Peyer's patch (tissue), 4 donors: ENCODE measurements around the gene SKA3.
A peak's percentile ranks its signal among the peaks of the same experiment; 100 is the strongest.

ENCODE experiments used
- POLR2A ChIP-seq, 2 donors: fragments of 450-650 bp; IDR thresholded peaks; one replicate each; pipeline ENCODE4 v1.5.1; 2017; ENCODE audit warnings: antibody characterized with exemption in 2 of 2, mild to moderate bottlenecking in 2 of 2, moderate library complexity in 2 of 2
- TF ChIP-seq, protein P1 (sequence below), 6 experiments: fragments of 450-650 bp in 4 of 6; fragments of 200-600 bp in 2 of 6; sonication (generic) in 1 of 6; IDR thresholded peaks; one replicate each; pipeline ENCODE4 v1.5.1; 2017 to 2019; ENCODE audit warnings: antibody characterized with exemption in 6 of 6, mild to moderate bottlenecking in 3 of 6, moderate library complexity in 1 of 6

DNA sequence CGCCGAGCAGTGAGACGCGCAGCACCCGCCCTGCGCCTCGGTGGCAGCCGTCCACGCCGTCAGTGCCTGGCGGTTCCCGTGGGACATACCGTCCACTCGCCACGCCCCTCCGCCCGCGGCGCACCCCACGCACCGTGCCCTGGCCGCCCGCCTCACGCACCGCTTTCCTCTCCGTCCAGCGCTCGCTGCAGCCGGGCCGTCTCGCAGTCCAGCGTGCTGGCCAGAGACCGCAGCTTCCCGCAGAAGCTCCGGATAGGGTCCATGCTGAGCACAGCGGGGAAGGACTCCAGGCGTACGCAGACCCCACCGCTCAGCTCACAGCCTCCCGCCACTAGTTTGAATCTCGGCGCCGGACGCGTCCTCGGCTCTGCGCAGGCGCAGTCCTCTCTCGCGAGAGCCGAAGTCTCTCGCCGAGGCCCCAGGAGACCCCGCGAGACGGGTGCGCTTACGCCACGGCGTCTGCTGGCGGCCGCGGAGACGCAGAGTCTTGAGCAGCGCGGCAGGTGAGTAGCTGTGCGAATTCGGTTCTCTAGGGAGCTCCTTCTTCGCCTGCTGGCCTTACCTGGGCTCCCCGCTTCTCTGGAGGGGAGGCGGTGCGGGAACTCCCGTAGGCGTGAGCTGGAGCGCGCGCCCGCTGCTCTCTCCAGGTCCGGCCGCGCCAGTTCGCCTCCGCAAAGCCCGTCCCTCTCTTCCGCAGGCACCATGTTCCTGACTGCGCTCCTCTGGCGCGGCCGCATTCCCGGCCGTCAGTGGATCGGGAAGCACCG, at the start of gene SKA3, which contains the start of gene MRPL57:
- TF ChIP-seq, protein P1, sequence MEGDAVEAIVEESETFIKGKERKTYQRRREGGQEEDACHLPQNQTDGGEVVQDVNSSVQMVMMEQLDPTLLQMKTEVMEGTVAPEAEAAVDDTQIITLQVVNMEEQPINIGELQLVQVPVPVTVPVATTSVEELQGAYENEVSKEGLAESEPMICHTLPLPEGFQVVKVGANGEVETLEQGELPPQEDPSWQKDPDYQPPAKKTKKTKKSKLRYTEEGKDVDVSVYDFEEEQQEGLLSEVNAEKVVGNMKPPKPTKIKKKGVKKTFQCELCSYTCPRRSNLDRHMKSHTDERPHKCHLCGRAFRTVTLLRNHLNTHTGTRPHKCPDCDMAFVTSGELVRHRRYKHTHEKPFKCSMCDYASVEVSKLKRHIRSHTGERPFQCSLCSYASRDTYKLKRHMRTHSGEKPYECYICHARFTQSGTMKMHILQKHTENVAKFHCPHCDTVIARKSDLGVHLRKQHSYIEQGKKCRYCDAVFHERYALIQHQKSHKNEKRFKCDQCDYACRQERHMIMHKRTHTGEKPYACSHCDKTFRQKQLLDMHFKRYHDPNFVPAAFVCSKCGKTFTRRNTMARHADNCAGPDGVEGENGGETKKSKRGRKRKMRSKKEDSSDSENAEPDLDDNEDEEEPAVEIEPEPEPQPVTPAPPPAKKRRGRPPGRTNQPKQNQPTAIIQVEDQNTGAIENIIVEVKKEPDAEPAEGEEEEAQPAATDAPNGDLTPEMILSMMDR (IDR thresholded peaks at IDR 0.05): peak in 4 of 6 experiments; percentile 31 to 52 (median 40)
- TF ChIP-seq POLR2A (IDR thresholded peaks at IDR 0.05): peak; percentile 92 to 95
